Astrocyte (in vitro differentiated cells and primary cell): Measurements from ENCODE around the gene NDUFV2. TPM values are rescaled to one million over a fixed set of nuclear protein-coding genes. Genes with fewer than 3 reads are reported as not detected.

ENCODE experiments used
- DNase-seq: peaks from one replicate; pipeline ENCODE4 v3.0.0-alpha.2; 2010; ENCODE audit warnings: low read depth
- FAIRE-seq: peaks from 2 replicates; lab custom pipeline; 2011; peaks lifted over from hg19 to GRCh38; lab: Jason Lieb, UNC
- H2AFZ ChIP-seq: 2 replicates; pipeline ENCODE4 v1.6.0; 2012; ENCODE audit warnings: low read depth, low read length, inconsistent platforms
- H3K27ac ChIP-seq: 2 replicates; pipeline ENCODE4 v1.5.1; 2011; ENCODE audit warnings: low read depth, low read length, inconsistent platforms
- H3K27me3 ChIP-seq: 2 replicates; pipeline ENCODE4 v1.6.0; 2011; ENCODE audit warnings: low read length, inconsistent platforms; ENCODE audit not compliant: insufficient read depth
- H3K36me3 ChIP-seq: 2 replicates; pipeline ENCODE4 v1.5.1; 2011; ENCODE audit warnings: low read length, inconsistent platforms; ENCODE audit not compliant: insufficient read depth
- H3K4me1 ChIP-seq: 2 replicates; pipeline ENCODE4 v1.5.1; 2011; ENCODE audit warnings: low read length, inconsistent platforms; ENCODE audit not compliant: insufficient read depth
- H3K4me2 ChIP-seq: 2 replicates; pipeline ENCODE4 v1.6.0; 2012; ENCODE audit warnings: low read length, inconsistent platforms
- H3K4me3 ChIP-seq: 2 replicates; pipeline ENCODE4 v1.5.1; 2011; ENCODE audit warnings: low read depth, mild to moderate bottlenecking, low read length, inconsistent platforms; ENCODE audit not compliant: insufficient read depth
- H3K79me2 ChIP-seq: 2 replicates; pipeline ENCODE4 v1.6.0; 2012; ENCODE audit warnings: mild to moderate bottlenecking, low read length, inconsistent platforms; ENCODE audit not compliant: insufficient read depth
- H3K9ac ChIP-seq: 2 replicates; pipeline ENCODE4 v1.6.0; 2012; ENCODE audit warnings: mild to moderate bottlenecking, low read length, inconsistent platforms
- H3K9me3 ChIP-seq: 2 replicates; pipeline ENCODE4 v1.5.1; 2012; ENCODE audit warnings: low read depth, mild to moderate bottlenecking, low read length, inconsistent platforms; ENCODE audit not compliant: insufficient read depth
- H4K20me1 ChIP-seq: 2 replicates; pipeline ENCODE4 v1.6.0; 2012; ENCODE audit warnings: low read length, inconsistent platforms; ENCODE audit not compliant: insufficient read depth
- H3K27ac Mint-ChIP-seq: one replicate; pipeline ENCODE4 v1.8.0; 2021; ENCODE audit warnings: mild to moderate bottlenecking, mixed read lengths; ENCODE audit not compliant: unreplicated experiment
- H3K27me3 Mint-ChIP-seq: one replicate; pipeline ENCODE4 v1.8.0; 2021; ENCODE audit warnings: low read depth, mixed read lengths; ENCODE audit not compliant: unreplicated experiment
- H3K36me3 Mint-ChIP-seq: one replicate; pipeline ENCODE4 v1.8.0; 2021; ENCODE audit warnings: low read depth, mixed read lengths; ENCODE audit not compliant: unreplicated experiment
- H3K4me1 Mint-ChIP-seq: one replicate; pipeline ENCODE4 v1.8.0; 2021; ENCODE audit warnings: low read depth, mixed read lengths; ENCODE audit not compliant: unreplicated experiment
- H3K4me3 Mint-ChIP-seq: one replicate; pipeline ENCODE4 v1.8.0; 2021; ENCODE audit warnings: mild to moderate bottlenecking, moderate library complexity, mixed read lengths; ENCODE audit not compliant: unreplicated experiment
- H3K9me3 Mint-ChIP-seq: one replicate; pipeline ENCODE4 v1.8.0; 2021; ENCODE audit warnings: mild to moderate bottlenecking, mixed read lengths; ENCODE audit not compliant: unreplicated experiment
- EZH2 ChIP-seq: IDR thresholded peaks from 2 replicates; pipeline ENCODE4 v1.6.1; 2012; ENCODE audit warnings: mild to moderate bottlenecking, low read length, inconsistent platforms; ENCODE audit not compliant: insufficient read depth
- total RNA-seq: library from RNA; stranded (reverse); gene quantifications from 2 replicates; pipeline ENCODE4 v1.2.1, GENCODE V29; 2021
- TF ChIP-seq, protein P1 (sequence below): IDR thresholded peaks from 2 replicates; pipeline ENCODE4 v1.5.1; 2011; ENCODE audit warnings: low read depth, mild to moderate bottlenecking, inconsistent platforms, low read length, moderate library complexity; ENCODE audit not compliant: insufficient read depth

The NDUFV2 gene
- total RNA-seq, 1 donor from 2014 or later, result 120 TPM

DNA sequence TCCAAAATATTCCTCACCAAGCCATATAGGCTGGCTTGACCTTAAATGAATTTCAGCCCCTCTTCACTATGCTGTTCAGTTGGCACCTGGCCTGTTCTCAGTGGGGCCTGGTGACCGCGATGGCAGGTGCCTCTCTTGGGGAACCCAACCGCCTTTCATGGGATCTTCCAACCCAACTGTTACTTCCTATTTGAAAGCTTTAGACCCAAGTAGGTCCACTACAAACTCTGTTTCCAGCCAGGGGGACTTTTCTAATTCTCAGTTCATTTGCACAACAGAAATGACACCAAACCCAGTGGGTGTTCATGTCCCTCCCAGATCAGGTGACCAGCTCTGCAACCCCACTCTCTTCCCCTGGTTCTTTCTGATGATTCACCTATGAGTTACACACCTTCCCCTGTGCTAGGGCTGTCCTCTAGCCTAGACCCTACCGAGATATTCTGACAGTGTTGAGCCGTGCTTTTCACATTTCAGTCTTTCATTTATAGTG lies 35.6 kb upstream of the NDUFV2 start:
- Histone ChIP-seq H3K9ac (no peak overlapping the region), H2AFZ (no peak overlapping the region), H3K27ac (no peak overlapping the region), H3K36me3 (no peaks in the 10 kb centered on the region), H4K20me1 (no peaks in the 10 kb centered on the region), H3K27me3 (no peaks in the 10 kb centered on the region), H3K4me2 (no peak overlapping the region), H3K9me3 (no peaks in the 10 kb centered on the region), H3K79me2 (no peaks in the 10 kb centered on the region), H3K4me3 (no peak overlapping the region), H3K4me1 (no peaks in the 10 kb centered on the region)
- H3K4me1 Mint-ChIP-seq, result no peaks in the 10 kb centered on the region
- no peak overlapping the region for H3K27ac Mint-ChIP-seq
- FAIRE-seq, result no peak
- no peak for DNase-seq
- TF ChIP-seq, protein P1, sequence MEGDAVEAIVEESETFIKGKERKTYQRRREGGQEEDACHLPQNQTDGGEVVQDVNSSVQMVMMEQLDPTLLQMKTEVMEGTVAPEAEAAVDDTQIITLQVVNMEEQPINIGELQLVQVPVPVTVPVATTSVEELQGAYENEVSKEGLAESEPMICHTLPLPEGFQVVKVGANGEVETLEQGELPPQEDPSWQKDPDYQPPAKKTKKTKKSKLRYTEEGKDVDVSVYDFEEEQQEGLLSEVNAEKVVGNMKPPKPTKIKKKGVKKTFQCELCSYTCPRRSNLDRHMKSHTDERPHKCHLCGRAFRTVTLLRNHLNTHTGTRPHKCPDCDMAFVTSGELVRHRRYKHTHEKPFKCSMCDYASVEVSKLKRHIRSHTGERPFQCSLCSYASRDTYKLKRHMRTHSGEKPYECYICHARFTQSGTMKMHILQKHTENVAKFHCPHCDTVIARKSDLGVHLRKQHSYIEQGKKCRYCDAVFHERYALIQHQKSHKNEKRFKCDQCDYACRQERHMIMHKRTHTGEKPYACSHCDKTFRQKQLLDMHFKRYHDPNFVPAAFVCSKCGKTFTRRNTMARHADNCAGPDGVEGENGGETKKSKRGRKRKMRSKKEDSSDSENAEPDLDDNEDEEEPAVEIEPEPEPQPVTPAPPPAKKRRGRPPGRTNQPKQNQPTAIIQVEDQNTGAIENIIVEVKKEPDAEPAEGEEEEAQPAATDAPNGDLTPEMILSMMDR, result no peak
- TF ChIP-seq EZH2, result no peak
- H3K36me3 Mint-ChIP-seq, result no peaks in the 10 kb centered on the region
- peaks cover 2% of the 10 kb centered on the region for H3K9me3 Mint-ChIP-seq
- H3K4me3 Mint-ChIP-seq, result no peak overlapping the region
- no peaks in the 10 kb centered on the region for H3K27me3 Mint-ChIP-seq

DNA sequence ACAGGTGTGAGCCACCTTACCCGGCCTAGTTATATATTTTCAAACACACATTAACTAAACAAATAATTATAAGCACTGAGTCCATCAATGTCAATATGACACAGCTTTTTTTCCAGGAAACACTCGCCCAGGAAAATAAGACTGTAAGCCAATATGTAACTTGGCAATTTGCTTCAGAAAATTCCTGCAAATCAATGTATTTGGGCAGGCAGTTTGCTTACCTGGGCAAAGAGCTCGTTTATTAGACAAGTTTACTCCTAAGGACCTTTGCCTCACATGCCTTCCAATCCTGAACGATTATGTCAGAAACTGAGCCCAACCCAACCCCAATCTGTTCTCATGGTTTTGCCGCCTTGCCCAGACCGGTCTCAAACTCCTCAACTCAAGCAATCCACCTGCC lies 34.7 kb upstream of the NDUFV2 start:
- Histone ChIP-seq H3K27me3 (no peaks in the 10 kb centered on the region), H3K4me1 (no peaks in the 10 kb centered on the region), H3K9ac (no peak overlapping the region), H3K36me3 (no peaks in the 10 kb centered on the region), H4K20me1 (no peaks in the 10 kb centered on the region), H2AFZ (no peak overlapping the region), H3K4me2 (no peak overlapping the region), H3K27ac (no peak overlapping the region), H3K9me3 (no peaks in the 10 kb centered on the region), H3K79me2 (no peaks in the 10 kb centered on the region), H3K4me3 (no peak overlapping the region)
- DNase-seq (no peak), FAIRE-seq (no peak)
- Mint-ChIP-seq H3K27ac (no peak overlapping the region), H3K9me3 (no peaks in the 10 kb centered on the region), H3K36me3 (no peaks in the 10 kb centered on the region), H3K27me3 (no peaks in the 10 kb centered on the region), H3K4me3 (no peak overlapping the region), H3K4me1 (no peaks in the 10 kb centered on the region)
- TF ChIP-seq, protein P1, result no peak
- no peak for TF ChIP-seq EZH2

DNA sequence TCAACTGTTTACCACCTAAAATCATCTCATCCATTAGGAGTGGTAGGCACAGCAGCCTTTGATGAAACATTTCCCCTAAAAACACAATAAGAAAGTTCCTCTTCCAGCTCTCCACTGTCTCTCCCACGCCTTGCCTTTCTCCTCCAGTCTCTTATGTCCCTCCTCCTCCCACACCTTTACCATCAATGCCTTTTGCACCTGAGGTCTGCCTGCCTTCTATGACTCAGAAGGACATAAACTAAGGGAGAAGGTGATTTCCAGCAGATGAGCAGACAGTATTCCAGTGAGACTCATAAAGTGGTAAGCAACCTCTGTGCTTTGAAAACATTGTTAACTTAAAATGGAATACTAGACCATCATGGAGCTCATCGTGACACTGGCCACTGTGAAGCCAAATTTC lies 34.2 kb upstream of the NDUFV2 start:
- TF ChIP-seq EZH2, result no peak
- TF ChIP-seq, protein P1, result no peak
- Histone ChIP-seq H3K4me1 (no peaks in the 10 kb centered on the region), H3K27me3 (no peaks in the 10 kb centered on the region), H3K9me3 (no peaks in the 10 kb centered on the region), H4K20me1 (no peaks in the 10 kb centered on the region), H3K27ac (no peak overlapping the region), H2AFZ (no peak overlapping the region), H3K79me2 (no peaks in the 10 kb centered on the region), H3K4me2 (no peak overlapping the region), H3K36me3 (no peaks in the 10 kb centered on the region), H3K9ac (no peak overlapping the region), H3K4me3 (no peak overlapping the region)
- FAIRE-seq (no peak), DNase-seq (no peak)
- H3K27me3 Mint-ChIP-seq, result no peaks in the 10 kb centered on the region
- no peak overlapping the region for H3K27ac Mint-ChIP-seq
- no peak overlapping the region for H3K4me3 Mint-ChIP-seq
- no peaks in the 10 kb centered on the region for H3K36me3 Mint-ChIP-seq
- no peaks in the 10 kb centered on the region for H3K9me3 Mint-ChIP-seq
- H3K4me1 Mint-ChIP-seq, result no peaks in the 10 kb centered on the region
